GM21717 (cell line): ENCODE data around the gene MYBPC1.
"Not testable (repeated sequence)": the region's sequence is repeated elsewhere in the genome, so short reads cannot be mapped to it uniquely, and the experiment has no call there.

ENCODE experiments used
- ATAC-seq: cut with Tn5 transposase; IDR thresholded peaks from one replicate; pipeline ENCODE4 v1.9.1; 2021; ENCODE audit warnings: mild to moderate bottlenecking, moderate library complexity; ENCODE audit not compliant: unreplicated experiment

The MYBPC1 gene

DNA sequence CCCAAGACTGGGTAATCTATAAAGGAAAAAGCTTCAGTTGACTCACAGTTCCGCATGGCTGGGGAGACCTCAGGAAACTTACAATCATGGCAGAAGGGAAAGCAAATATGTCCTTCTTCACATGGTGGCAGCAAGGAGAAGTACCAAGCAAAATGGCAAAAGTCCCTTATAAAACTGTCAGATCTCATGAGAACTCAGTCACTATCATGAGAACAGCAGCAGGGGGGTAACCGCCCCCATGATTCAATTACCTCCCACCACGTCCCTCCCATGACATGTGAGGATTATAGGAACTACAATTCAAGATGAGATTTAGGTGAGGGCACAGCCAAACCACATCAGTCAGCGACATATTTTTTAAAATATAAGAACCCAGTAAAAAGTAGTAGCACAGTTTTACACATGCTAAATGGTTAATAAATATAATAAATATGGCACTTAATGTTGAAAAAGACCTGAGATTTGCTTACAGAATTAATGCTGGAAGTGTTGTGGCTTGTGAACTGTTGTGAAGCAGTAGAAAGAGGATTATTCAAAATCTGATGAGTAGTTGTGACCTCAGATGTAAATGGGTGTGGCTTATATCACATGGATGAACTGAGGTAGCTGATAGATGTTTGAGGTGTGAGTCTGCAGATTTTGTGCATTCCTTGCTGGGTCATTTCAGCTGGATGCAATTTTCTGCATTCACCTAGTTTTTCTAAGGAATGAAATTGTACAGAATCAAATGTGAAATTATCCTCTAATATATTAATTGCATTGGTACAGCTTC, 55.8 kb downstream of the MYBPC1 start:
- no peak for ATAC-seq

DNA sequence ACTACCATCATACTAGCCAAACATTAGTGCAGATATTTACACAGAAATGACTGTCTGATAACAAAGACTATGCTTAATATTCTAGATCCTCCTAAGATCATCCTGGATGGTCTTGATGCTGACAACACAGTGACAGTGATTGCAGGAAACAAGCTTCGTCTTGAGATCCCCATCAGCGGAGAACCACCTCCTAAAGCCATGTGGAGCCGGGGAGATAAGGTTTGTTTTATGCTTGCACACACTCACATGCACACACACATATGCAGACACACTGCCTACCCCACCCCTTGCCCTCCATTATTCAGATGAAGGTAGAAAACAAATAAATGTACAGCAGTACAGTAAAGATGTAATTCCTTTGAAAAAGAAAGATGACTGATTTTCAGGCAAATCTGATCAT, 58.3 kb downstream of the MYBPC1 start:
- no peak for ATAC-seq

DNA sequence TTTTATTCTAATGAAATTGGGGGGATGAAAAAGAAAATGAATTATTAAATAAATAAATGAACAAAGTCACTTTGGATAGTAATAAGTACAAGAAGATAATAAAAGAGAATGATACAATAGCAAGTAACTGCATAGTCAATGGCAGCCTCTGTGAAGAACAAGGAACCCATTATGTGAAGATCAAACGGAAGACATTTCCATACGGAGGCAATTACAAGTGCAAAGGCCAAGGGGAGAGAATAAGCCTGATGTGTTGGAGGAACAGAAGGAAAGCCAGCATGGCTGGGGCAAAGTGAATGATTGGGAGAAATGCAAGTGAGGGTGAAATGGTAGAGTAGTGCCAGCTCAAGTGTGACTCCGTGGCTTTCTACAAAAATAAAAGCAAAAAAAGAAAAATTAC, 58.7 kb downstream of the MYBPC1 start:
- ATAC-seq: no peak

DNA sequence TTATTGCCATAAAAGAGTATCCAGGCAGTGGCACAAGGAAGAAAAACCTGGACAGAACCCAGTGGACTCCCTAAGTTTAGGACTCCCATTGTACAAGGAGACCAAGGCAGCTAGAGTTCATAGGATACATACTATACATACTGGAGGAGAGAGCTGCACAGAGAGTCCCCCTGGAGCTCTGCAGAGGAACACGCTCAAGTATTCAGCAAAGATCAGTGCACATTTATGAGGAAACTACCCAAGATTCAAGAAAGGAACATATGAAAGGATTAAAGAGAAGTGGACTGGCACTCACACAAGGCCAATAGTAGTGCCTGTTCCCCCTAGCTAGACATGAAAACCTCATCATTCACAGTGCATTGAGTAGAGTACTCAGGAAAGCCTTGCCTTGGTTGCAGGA, 59.7 kb downstream of the MYBPC1 start:
- no peak for ATAC-seq

DNA sequence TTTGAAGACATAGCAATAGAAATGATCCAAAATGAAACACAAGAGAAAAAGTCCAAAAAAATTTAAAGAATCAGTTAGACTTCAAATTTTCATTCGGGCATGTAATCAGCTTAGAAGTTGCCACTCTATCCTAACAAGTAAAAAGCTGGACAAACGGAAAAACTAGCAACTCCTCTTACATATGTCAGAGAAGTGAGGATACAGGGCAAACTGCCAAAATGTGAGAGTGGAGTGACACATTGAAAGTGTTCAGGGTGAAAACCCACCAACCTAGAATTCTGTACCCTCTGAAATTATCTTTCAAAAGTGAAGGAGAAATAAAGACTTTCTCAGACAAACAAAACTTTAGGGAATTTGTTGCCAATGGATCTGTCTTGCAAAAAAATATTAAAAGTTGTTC, 60.6 kb downstream of the MYBPC1 start:
- no peak for ATAC-seq

DNA sequence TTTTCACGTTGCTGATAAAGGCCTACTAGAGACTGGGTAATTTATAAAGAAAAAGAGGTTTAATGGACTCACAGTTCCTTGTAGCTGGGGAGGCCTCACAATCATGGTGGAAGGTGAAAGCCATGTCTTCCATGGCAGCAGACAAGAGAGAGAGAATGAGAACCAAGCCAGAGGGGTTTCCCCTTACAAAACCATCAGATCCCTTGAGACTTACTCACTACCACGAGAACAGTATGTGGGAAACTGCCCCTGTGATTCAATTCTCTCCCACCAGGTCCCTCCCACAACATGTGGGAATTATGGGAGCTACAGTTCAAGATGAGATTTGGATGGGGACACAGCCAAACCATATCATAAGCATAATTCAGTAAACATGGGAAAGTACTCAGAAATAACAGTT, 65.9 kb downstream of the MYBPC1 start:
- ATAC-seq: not testable (repeated sequence)

DNA sequence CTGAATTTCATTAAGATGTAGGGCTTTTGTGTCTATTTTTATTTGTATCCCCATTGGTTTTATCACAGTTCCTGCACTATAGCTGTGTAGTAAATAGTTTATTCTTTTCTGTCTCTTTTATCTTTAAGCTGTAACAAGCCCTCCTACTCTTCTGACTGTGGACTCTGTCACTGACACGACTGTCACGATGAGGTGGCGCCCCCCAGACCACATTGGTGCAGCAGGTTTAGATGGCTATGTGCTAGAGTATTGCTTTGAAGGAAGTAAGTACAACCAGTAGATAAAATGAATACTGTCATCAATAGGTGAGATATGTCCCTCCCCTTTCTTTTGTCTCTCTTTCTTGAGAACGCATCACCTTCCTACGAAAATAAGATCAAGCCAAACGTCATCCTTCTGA, 68.5 kb downstream of the MYBPC1 start:
- no peak for ATAC-seq

DNA sequence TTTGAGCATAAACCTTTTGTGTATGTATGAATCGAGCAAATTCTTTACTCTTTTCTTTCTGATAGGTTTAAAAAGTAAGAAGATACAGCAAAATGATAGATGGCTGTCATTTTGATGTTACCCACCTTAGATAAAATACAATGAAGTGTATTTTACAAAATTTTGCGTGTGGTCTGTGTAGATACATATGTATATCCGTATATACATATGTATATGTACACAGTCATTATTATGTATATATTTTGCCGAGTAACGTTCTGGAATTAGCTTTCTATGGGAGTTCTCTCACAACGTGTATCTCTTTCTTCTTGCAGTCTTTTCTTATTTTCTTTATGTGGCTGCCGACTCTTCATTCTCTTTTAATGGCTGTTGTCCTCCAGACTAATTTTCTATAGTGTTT, 70.2 kb downstream of the MYBPC1 start:
- no peak for ATAC-seq

DNA sequence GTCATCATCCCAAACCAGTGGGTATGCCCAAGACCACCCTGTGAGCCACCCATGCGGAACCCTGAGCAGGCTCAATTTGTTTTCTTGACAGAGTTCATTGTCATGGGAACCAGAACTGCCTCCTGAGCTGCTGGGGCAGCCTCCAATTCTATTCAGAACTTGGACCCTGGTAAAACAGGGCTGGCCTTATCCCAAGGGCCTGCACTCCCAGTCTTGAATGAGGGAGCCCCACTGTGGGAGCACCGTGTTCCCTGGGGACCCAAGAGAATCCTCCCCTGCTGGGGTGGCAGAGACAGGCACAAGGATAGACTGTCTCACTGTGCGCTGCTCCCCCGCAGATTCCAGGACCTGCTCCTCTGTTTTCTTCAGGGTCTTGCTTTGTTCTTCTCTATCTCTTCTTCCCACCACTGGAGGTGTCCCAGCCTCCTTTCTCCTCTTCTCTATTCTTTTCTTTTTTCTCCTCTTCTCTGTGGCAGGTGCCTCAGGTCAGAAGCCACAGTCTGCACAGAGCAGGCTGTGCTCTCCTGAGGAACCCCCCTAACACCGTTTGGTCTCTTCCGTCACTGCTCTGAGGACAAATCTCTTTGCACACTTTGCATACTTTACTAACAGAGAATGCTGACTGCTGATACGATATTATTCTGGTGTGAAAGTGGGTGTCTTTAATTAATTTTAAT, 71.4 kb downstream of the MYBPC1 start:
- no peak for ATAC-seq

DNA sequence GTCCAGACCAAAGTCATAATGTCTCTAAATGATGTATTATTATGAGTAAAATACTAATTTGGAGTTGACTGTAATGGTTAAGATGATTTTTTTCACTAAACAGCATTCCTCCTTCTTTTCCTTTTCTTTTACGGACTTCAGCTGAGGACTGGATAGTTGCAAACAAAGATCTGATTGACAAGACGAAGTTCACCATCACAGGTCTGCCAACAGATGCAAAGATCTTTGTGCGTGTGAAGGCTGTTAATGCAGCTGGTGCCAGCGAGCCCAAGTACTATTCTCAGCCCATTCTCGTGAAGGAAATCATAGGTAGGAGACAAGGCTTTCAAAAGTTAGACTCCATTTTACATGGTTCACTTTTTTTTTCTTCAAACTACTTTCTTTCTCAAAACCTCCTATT, 72.8 kb downstream of the MYBPC1 start:
- no peak for ATAC-seq

DNA sequence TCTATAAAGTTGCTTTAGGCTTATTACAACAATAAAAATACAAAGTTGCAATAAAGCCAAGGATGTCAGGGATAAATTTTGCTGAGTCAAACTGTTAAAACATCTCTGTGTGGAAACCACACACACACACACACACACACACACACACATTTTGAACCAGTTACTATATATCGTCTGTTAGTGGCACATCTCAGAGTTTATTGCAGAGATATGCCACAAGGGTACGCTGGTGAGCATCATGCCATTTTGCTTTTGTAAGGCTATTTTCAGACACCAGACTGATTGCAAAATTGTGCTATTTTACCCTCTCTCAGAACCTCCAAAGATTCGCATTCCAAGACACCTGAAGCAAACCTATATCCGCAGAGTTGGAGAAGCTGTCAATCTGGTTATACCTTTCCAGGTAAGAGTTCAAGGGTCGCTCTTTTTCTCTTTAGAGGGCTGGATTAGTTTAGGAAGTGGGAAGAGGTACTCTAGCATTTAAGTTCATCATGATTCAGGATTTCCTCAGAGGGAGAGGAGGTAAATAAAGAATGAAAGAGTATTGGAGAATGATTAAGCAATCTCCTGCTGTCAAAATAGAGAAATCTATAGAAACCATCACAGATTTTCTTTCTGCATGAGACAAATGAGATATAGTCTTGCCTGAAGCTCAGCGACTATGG, 75.4 kb downstream of the MYBPC1 start:
- ATAC-seq: no peak

DNA sequence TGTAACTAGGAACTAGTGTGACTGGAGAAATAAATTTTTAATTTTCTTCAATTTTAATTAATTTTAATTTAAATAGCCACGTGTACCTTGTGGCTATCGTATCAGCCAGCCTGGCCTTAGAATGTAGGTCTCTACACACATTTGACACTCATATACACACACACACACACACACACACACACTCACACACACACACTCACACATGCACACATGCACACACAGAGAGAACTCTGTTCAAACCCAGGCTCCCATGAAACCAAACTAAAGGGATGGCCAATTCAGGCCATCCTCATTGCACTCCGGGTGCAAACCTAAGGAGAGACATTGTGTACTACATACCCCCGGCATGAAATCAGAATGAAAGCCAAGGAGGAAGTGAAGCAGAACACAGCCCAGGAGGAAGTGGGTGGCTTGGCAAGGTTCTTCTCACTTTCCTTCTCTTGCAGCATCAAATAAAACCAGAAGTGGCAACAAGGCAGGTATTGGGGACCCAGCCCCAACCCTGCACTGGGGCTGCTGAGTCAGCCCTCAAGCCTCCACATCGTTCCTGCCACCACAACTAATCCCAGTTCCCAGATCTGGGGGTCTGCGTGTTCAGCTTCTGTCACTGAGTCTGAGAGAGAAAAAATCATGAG, 76.5 kb downstream of the MYBPC1 start:
- peak; percentile 89 for ATAC-seq

DNA sequence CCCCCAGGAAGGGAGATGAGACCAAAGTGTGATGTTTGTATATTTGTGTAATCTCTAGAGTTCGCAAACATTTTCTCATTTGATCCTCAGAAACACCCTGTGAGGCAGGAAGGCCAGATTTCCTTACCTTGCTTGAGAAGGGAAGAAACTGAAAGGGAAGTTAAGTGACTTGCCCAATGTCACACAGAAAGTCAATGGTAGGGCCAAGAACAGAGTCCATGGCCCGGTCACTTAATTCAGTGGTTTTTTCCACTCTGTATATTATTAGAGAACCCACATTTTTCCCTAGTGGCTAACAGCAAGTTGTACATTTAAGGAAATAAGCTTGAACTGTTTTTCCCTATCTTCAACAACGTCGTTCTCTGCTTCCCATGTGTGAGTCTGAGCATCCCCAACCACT, 77.1 kb downstream of the MYBPC1 start:
- ATAC-seq: peak; percentile 4

DNA sequence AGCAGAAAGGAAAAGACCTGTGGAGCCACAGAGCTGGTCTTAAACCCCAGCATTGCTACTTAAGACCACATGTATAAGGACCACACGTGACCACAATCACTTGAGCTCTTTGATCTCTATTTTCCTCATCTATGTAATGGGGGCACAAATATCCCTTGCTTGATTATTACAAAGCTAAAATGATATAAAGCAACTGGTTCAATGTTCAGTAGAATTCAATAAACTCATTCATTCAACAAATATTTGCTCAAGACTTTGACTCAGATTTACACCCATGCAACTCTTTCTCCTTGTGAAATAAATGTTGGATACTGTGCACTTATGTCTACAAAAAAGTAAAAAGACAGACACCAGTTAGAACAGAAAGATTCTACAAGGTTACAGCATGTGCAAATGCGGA, 80.8 kb downstream of the MYBPC1 start:
- no peak for ATAC-seq

DNA sequence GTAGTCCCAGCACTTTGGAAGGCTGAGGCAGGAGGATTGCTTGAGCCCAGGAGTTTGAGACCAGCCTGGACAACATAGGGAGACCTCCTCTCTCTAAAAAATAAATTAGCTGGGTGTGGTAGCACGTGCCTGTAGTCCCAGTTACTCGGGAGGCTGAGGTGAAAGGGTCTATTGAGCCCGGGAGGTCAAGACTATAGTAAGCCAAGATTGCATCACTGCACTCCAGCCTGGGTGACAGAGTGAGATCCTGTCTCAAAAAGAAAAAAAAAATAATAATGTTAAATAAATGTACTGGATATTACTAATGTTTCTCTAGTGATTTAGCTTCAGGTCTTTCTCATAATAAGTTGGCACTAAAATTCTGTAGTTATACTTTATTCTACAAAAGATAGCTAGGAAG, 81.7 kb downstream of the MYBPC1 start:
- not testable (repeated sequence) for ATAC-seq

DNA sequence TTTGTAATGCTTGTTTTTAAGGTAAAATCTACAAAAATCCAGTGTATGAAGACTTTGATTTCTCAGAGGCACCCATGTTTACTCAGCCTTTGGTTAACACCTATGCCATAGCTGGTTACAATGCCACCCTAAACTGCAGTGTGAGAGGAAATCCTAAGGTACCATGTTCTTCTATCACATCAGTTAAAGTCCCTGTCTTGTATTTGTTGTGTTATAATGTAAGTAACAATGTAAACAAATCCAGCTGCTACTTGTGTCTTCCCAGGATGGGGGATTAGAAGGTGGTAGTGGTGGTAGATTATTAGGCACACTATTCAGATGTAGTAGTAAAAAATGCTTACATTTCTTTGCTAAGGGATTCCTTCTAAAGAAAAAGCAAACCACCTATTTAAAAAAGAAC, 83.3 kb downstream of the MYBPC1 start:
- no peak for ATAC-seq

DNA sequence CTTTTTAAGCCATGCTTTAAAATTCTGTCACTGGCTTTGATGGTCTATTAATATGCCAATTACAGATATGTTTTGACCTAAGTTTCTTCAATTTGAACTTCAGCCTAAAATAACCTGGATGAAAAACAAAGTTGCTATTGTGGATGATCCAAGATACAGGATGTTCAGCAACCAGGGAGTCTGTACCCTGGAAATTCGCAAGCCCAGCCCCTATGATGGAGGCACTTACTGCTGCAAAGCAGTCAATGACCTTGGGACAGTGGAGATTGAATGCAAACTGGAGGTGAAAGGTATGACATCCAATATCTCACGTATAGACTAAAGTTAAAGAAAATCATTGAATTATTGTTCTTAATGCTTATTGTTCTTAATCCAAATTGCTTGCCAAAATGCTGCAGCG, 85.5 kb downstream of the MYBPC1 start:
- ATAC-seq: no peak

DNA sequence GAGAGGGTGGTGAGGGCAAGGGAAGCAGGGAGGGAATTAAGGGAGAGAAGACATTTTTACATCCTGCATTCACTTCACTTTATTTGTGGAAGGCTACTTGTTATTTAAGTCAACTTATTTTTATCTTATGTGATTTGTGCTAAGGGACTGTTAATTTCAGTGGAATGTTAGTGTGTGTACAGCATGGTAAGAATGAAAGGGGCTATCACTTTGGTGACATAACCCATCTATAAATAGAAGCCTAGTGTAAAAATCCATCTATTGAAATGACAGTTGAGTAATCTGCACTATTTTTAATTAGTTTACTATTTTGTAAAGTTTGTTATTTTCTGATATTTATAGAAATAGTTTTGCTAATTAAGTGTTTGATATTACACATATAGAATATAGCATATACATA, 85.9 kb downstream of the MYBPC1 start:
- ATAC-seq: no peak

DNA sequence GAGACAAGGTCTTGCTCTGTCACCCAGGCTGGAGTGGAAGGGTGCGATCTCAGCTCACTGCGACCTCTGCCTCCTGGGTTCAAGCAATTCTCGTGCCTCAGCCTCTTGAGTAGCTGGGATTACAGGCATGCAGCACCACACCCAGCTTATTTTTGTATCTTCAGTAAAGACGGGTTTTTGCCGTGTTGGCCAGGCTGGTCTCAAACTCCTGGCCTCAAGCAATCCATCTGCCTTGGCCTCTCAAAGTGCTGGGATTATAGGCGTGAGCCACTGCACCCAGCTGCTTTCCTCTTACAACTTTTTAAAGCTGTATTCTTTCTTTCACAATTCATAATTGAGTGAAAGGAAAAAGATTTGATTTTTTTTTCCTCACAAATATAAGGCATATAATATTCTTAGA, 86.9 kb downstream of the MYBPC1 start:
- not testable (repeated sequence) for ATAC-seq

DNA sequence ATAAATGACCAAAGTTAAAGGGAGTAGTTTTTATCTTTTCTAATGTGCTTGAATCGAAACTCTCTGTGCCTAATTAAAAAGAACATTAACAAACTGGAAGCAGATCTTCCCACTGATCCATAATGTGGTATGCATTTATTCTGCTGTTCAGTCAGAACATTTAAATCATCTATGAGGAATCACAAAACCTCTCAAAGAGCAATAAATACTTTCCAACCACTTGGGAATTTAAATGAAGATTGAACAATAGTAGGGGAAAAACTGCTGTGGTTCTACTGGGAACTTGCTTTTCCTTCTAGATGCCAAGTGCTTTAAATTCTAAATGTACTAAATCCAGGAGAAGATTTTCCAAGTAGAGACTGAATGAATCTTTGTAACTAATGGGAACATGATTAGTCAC, 90.3 kb downstream of the MYBPC1 start:
- ATAC-seq: no peak

DNA sequence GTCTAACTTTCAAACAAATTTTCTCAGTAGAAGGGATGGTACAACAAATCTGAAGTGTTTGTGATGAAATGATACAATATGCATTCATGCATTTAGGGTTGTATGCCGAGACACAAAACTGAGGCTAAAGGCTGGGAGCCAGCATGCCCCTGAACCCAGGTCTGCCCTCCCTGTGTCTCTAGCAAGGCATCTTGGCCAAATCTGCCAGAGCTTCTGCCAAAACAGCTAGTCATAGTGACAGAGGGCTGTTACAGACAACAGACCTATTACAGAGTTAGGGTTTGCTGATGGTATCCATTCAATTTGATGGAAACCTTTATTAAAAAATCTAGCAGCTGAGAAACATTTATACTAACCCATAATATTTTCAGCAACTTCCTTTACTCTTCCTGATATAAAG, 91.4 kb downstream of the MYBPC1 start:
- ATAC-seq: no peak
